ENCODE data around the gene AFF3.

AFF3 gene

DNA sequence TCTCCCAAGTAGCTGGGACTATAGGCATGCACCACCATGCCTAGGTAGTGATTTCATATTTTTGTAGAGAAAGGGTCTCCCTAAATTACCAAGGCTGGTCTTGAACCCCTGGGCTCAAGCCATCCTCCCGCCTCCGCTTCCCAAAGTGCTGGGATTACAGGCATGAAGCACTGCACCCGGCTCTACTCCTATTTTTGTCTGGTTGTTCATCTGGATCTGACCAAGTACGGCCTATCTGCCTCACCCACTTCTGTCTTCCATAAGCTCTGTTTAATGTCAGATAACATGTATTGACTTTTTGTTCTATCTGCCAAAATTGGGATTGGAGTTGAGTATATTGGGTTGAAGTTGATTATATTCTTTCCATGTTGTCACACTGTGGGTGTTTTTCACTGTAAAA is 198.4 kb downstream of the AFF3 start:
- no peak overlapping the region for H3K4me3 ChIP-seq (ENCODE audit: low read length)
- DNase-seq (ENCODE audit: low read depth): no peak
- TF ChIP-seq, protein P1, sequence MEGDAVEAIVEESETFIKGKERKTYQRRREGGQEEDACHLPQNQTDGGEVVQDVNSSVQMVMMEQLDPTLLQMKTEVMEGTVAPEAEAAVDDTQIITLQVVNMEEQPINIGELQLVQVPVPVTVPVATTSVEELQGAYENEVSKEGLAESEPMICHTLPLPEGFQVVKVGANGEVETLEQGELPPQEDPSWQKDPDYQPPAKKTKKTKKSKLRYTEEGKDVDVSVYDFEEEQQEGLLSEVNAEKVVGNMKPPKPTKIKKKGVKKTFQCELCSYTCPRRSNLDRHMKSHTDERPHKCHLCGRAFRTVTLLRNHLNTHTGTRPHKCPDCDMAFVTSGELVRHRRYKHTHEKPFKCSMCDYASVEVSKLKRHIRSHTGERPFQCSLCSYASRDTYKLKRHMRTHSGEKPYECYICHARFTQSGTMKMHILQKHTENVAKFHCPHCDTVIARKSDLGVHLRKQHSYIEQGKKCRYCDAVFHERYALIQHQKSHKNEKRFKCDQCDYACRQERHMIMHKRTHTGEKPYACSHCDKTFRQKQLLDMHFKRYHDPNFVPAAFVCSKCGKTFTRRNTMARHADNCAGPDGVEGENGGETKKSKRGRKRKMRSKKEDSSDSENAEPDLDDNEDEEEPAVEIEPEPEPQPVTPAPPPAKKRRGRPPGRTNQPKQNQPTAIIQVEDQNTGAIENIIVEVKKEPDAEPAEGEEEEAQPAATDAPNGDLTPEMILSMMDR (IDR thresholded peaks at IDR 0.05; ENCODE audit: insufficient read depth, low read depth, low read length, missing control alignments): no peak

DNA sequence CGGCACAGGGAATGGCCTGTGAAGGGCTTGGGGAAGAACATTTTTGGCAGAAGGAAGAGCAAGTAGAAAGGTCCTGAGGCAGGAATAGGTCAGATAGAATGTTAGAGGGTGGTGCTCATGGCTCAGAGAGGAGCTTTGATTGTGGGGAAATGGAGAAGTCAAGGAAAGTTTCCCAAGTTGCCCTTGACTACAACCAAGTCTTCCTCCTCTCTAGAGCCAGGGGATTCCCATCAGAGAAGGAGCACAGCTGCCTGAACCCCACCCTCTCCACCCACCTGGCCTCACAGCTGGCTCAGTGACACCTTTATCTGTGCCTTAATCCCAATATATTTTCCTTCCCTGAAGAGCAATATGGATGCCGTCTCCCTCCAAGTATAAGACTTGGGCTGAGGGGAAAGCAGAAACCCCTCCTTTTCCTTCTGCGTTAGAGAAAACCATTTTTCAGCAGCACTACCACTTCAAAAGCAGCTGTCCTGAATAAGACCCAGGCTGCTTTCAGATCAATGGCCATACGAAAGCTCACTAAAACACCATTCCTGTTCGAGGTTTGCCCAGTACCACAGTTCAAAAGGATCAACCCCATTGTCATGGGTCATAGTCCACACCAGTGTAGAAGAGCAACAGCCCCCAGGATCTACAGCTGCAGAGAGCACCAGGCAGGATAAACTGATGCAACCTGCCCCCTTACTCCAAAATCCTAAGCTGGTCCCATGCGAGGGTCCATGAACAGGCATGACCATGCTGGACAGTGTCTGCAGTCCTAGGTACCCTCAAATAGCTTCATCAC is 199.6 kb downstream of the AFF3 start:
- no peak overlapping the region for H3K4me3 ChIP-seq (ENCODE audit: low read length)
- no peak for DNase-seq (ENCODE audit: low read depth)
- TF ChIP-seq, protein P1 (IDR thresholded peaks at IDR 0.05; ENCODE audit: insufficient read depth, low read depth, low read length, missing control alignments): no peak

DNA sequence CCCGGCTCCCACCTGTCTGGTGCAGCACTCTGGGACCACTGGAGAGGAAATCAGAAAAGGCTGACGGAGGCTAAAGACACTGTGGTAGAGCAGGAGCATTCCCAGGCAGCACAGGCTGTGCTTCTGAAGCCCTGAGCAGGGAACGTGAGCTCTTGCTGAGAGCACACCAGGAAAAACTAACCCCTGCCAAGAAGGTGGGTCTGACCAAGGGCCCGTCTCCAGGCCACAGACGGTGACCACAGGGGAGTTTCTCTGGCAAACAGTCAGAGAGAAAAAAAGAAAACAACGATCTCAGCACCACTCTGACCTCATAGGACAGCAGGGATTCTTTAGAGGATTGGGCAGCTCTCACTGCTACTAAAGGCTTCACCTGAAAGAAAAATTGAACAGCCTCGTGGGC is 201.4 kb downstream of the AFF3 start:
- H3K4me3 ChIP-seq (ENCODE audit: low read length): no peak overlapping the region
- no peak for DNase-seq (ENCODE audit: low read depth)
- TF ChIP-seq, protein P1 (IDR thresholded peaks at IDR 0.05; ENCODE audit: insufficient read depth, low read depth, low read length, missing control alignments): no peak

DNA sequence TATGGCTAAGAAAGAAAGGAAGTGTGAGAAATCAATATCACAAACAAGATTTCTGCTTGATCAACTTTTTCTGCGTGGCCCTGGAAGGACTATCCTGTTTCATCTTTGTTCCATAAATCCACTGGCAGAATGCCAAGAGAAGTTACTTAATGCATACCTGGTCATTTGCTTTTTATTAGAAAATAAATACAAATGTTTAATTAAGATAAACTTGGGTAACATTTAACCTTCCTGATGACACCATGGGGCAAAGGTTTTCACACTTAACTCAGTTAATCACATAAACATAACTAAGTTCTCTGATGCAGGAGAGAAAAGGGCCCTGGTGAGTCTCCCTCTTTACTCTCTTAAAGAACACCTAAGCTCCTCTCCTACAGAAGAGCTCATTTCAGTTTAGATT is 203.3 kb downstream of the AFF3 start:
- TF ChIP-seq, protein P1 (IDR thresholded peaks at IDR 0.05; ENCODE audit: insufficient read depth, low read depth, low read length, missing control alignments): no peak

DNA sequence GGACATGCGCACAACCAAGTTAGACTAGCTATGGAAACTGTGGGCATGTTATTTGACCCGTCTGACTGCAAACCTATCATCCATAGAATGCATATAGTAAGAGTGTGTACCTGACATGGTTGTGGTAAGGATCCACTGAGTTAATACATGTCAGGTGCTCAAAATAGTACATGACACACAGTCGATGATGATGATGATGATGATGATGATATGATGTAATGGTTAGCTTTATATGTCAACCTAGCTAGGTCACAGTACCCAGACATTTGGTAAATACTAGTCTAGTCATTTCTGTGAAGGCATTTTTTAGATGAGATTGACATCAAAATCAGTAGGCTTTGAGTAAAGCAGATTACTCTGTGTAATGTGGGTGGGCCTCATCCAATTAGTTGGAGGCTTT is 204.1 kb downstream of the AFF3 start:
- TF ChIP-seq, protein P1 (IDR thresholded peaks at IDR 0.05; ENCODE audit: insufficient read depth, low read depth, low read length, missing control alignments): no peak
- no peak overlapping the region for H3K4me3 ChIP-seq (ENCODE audit: low read length)
- no peak for DNase-seq (ENCODE audit: low read depth)

More for the DNA sequence above, 203.3 kb downstream of the AFF3 start:
- no peak overlapping the region for H3K4me3 ChIP-seq (ENCODE audit: low read length)
- no peak for DNase-seq (ENCODE audit: low read depth)

DNA sequence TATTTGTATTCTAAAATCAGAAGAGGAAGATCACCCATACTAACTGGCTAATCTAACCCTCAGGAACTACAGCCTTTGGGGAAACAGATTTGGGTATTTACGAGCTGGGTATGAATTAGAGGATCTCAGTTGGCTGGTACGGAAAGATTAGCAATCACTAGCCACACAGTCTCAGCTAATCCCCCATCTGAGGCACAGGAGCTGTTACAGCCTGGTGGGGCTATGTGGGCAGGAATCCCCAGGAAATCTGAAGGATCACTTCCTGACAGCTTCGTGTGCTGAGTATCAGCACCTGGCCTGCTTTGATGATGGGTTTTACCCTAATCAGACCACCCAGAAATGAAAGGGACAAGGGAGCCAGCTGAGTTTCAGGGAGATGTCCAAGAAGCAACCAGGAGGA is 206.3 kb downstream of the AFF3 start:
- TF ChIP-seq, protein P1 (IDR thresholded peaks at IDR 0.05; ENCODE audit: insufficient read depth, low read depth, low read length, missing control alignments): no peak
- no peak for DNase-seq (ENCODE audit: low read depth)
- H3K4me3 ChIP-seq (ENCODE audit: low read length): no peak overlapping the region

DNA sequence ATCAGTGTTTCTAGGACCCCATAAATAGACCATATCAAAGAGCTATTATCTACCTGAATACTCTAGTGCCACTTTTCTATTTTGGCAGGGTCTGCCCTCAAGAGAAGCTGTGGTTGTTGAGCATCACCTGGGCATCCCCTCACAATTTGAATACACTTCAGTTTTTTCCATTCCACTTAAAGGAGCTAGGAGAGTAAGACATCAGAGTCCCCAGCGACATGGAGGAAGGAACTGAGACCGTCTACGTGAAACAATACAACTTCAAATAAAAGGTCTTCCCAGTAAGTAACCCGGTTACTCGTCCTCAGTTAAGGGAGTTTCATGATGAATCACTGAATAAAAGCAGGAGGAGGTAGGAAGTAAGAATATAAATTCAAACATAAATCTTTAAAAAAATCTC is 206.7 kb downstream of the AFF3 start:
- DNase-seq (ENCODE audit: low read depth): no peak
- H3K4me3 ChIP-seq (ENCODE audit: low read length): no peak overlapping the region

More for the DNA sequence above, 206.7 kb downstream of the AFF3 start:
- TF ChIP-seq, protein P1 (IDR thresholded peaks at IDR 0.05; ENCODE audit: insufficient read depth, low read depth, low read length, missing control alignments): no peak
